Measurements from ENCODE around the gene OLFML2B. TPM values are rescaled to one million over a fixed set of nuclear protein-coding genes. Genes with fewer than 3 reads are reported as not detected.

The OLFML2B gene
- total and polyA plus RNA-seq, 4 donors = 3.0 to 52.2 (median 11.7) TPM

DNA sequence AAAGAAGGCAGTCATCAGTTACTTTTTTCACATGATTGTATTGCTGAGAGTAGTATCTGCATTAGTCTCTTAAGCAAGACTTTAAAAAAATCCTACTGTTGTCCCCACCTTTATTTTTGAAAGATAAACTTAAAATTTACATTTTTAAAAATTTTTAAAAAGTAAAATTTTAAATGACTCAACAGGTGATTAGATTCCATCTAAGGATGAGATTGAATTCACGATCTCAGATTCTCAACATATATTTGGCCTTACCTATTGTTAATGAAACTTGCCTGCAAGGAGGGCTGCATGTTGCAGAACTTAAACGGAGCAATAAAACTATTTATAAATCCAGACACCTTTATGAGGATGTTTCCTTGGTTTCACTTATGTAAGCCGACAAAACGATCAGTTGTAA is 75.2 kb downstream of the OLFML2B start:
- H3K9me3 ChIP-seq (ENCODE audit: control insufficient read depth in 4 of 4, insufficient read depth in 3 of 4, low read length in 3 of 4) = no peaks in the 10 kb centered on the region
- WGBS, 2 donors = 17 to 32% methylated on average over 4 of the region's 4 CpGs
- no peak for TF ChIP-seq CTCF (IDR thresholded peaks at IDR 0.05; ENCODE audit: control extremely low read depth, extremely low read depth)
- H3K9ac ChIP-seq (ENCODE audit: insufficient read depth in 1 of 2, low read length in 2 of 2) = no peak overlapping the region
- ATAC-seq (ENCODE audit: insufficient read depth, low FRiP score) (no peak), DNase-seq (no peak)
- no peaks in the 10 kb centered on the region for H3K27me3 ChIP-seq (ENCODE audit: control insufficient read depth in 3 of 3, insufficient read depth in 3 of 3, low read length in 2 of 3)
- peaks cover 0 to 6% (median 3%) of the 10 kb centered on the region in 5 donors for H3K4me1 ChIP-seq (ENCODE audit: control insufficient read depth in 5 of 5, insufficient read depth in 5 of 5, low read length in 5 of 5)
- no peak overlapping the region for H3K4me3 ChIP-seq
- peaks cover 0 to 8% (median under 1%) of the 10 kb centered on the region in 4 donors for H3K36me3 ChIP-seq (ENCODE audit: control insufficient read depth in 4 of 4, insufficient read depth in 4 of 4, low read length in 4 of 4)
- H3K27ac ChIP-seq (ENCODE audit: low read depth in 1 of 2, low read length in 1 of 2) = no peak overlapping the region

DNA sequence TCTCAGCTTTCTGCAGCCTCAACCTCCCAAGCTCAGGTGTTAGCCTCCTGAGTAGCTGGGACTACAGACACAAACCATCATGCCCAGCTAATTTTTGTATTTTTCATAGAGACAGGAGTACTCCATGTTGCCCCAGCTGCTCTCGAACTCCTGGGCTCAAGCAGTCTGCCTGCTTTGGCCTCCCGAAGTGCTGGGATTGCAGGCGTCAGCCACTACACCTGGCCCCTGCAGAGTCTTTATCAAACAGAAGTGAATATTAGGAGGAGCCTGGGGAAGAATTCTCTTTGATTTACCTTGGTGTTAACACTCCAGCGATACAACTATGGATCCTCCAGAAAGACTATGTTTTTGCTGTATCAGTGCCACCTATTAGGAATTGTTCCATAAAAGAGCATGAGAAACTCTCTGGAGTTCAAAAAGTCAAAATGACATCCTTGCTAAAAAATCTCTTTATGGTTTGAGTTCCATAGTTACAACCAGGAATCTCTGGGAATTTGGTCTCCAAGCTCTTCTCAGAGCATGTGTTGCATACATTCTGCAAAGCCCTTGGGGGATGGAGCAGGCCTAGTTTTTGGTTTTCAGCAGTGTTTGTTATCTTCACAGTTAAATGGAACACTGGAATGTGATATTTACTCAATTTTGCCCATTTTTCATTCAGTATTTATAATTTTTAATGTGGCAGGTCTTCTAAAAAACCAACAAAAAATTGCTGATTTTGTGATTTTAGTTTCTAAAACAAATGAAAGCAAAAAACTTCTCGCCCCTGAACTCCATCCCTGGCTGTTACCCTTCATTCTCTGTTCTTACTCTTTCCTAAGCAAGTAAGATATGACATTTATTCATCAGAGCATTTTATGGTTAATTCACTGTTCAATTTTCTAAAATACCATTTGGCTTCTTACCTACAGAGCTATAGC is 77.3 kb downstream of the OLFML2B start:
- Histone ChIP-seq H3K27me3 (ENCODE audit: control insufficient read depth in 3 of 3, insufficient read depth in 3 of 3, low read length in 2 of 3) (no peaks in the 10 kb centered on the region), H3K9me3 (ENCODE audit: control insufficient read depth in 4 of 4, insufficient read depth in 3 of 4, low read length in 3 of 4) (no peaks in the 10 kb centered on the region), H3K4me3 (no peak overlapping the region), H3K9ac (ENCODE audit: insufficient read depth in 1 of 2, low read length in 2 of 2) (no peak overlapping the region), H3K4me1 (ENCODE audit: control insufficient read depth in 5 of 5, insufficient read depth in 5 of 5, low read length in 5 of 5) (peaks cover 0 to 6% (median 3%) of the 10 kb centered on the region in 5 donors), H3K27ac (ENCODE audit: low read depth in 1 of 2, low read length in 1 of 2) (no peak overlapping the region), H3K36me3 (ENCODE audit: control insufficient read depth in 4 of 4, insufficient read depth in 4 of 4, low read length in 4 of 4) (peaks cover 0 to 12% (median 2%) of the 10 kb centered on the region in 4 donors)
- no peak for TF ChIP-seq CTCF (IDR thresholded peaks at IDR 0.05; ENCODE audit: control extremely low read depth, extremely low read depth)
- 89% methylated on average over 5 of the region's 5 CpGs for WGBS, 2 donors
- peak in 1 of 3 donors; percentile 29 for DNase-seq
- no peak for ATAC-seq (ENCODE audit: insufficient read depth, low FRiP score)

GRCh38 chr1:161945306-161946060 is 78.2 kb downstream of the OLFML2B start:
- Histone ChIP-seq H3K9ac (ENCODE audit: insufficient read depth in 1 of 2, low read length in 2 of 2) (no peak overlapping the region), H3K4me3 (no peak overlapping the region), H3K36me3 (ENCODE audit: control insufficient read depth in 4 of 4, insufficient read depth in 4 of 4, low read length in 4 of 4) (peaks cover 0 to 12% (median 2%) of the 10 kb centered on the region in 4 donors), H3K9me3 (ENCODE audit: control insufficient read depth in 4 of 4, insufficient read depth in 3 of 4, low read length in 3 of 4) (no peaks in the 10 kb centered on the region), H3K27me3 (ENCODE audit: control insufficient read depth in 3 of 3, insufficient read depth in 3 of 3, low read length in 2 of 3) (no peaks in the 10 kb centered on the region), H3K4me1 (ENCODE audit: control insufficient read depth in 5 of 5, insufficient read depth in 5 of 5, low read length in 5 of 5) (peaks cover 0 to 6% (median 3%) of the 10 kb centered on the region in 5 donors), H3K27ac (ENCODE audit: low read depth in 1 of 2, low read length in 1 of 2) (no peak overlapping the region)
- no peak for ATAC-seq (ENCODE audit: insufficient read depth, low FRiP score)
- 83 to 88% methylated on average over 3 of the region's 3 CpGs for WGBS, 2 donors
- TF ChIP-seq CTCF (IDR thresholded peaks at IDR 0.05; ENCODE audit: control extremely low read depth, extremely low read depth) = no peak
- DNase-seq = no peak
